MM.1S (cell line): ENCODE measurements around the gene FCRL2.

Experiments
- DNase-seq: peaks from one replicate; pipeline ENCODE4 v3.0.0-alpha.2; 2015
- H2AFZ ChIP-seq: fragments of 300-600 bp; sonication (generic); 2 replicates; pipeline ENCODE4 v1.6.0; 2016; ENCODE audit warnings: antibody characterized with exemption, low read length
- H3F3A ChIP-seq: fragments of 300-600 bp; sonication (generic); 2 replicates; pipeline ENCODE4 v1.6.1; 2016; ENCODE audit warnings: mild to moderate bottlenecking, antibody characterized with exemption, low read length, moderate library complexity, mixed read lengths; ENCODE audit not compliant: insufficient read depth
- H3K27ac ChIP-seq: fragments of 300-600 bp; sonication (generic); 2 replicates; pipeline ENCODE4 v1.5.1; 2016; ENCODE audit warnings: mild to moderate bottlenecking, low read length
- H3K27me3 ChIP-seq: fragments of 300-600 bp; sonication (generic); replicated peaks from 2 replicates; pipeline ENCODE4 v1.6.0; 2016; ENCODE audit warnings: low read length; ENCODE audit not compliant: insufficient read depth
- H3K36me3 ChIP-seq: fragments of 300-600 bp; sonication (generic); replicated peaks from 2 replicates; pipeline ENCODE4 v1.6.1; 2016; ENCODE audit warnings: mild to moderate bottlenecking, low read length, mixed read lengths; ENCODE audit not compliant: insufficient read depth
- H3K4me1 ChIP-seq: fragments of 300-600 bp; sonication (generic); 2 replicates; pipeline ENCODE4 v1.6.1; 2016; ENCODE audit warnings: low read length, mixed read lengths
- H3K4me2 ChIP-seq: fragments of 300-600 bp; sonication (generic); 2 replicates; pipeline ENCODE4 v1.6.0; 2016; ENCODE audit warnings: low read depth, low read length
- H3K4me3 ChIP-seq: fragments of 300-600 bp; sonication (generic); 2 replicates; pipeline ENCODE4 v1.5.1; 2016; ENCODE audit warnings: low read length, mixed read lengths
- H3K79me2 ChIP-seq: fragments of 300-600 bp; sonication (generic); 2 replicates; pipeline ENCODE4 v1.6.1; 2016; ENCODE audit warnings: mixed run types, low read length, mixed read lengths
- H3K9ac ChIP-seq: fragments of 300-600 bp; sonication (generic); 2 replicates; pipeline ENCODE4 v1.6.1; 2016; ENCODE audit warnings: low read length, mixed read lengths
- H3K9me2 ChIP-seq: fragments of 300-600 bp; sonication (generic); replicated peaks from 2 replicates; pipeline ENCODE4 v1.6.1; 2016; ENCODE audit warnings: mild to moderate bottlenecking, low read length, mixed read lengths; ENCODE audit not compliant: insufficient read depth
- H3K9me3 ChIP-seq: fragments of 300-600 bp; sonication (generic); replicated peaks from 2 replicates; pipeline ENCODE4 v1.6.1; 2016; ENCODE audit warnings: mild to moderate bottlenecking, low read length, mixed read lengths; ENCODE audit not compliant: insufficient read depth
- H4K20me1 ChIP-seq: fragments of 300-600 bp; sonication (generic); 2 replicates; pipeline ENCODE4 v1.6.1; 2016; ENCODE audit warnings: mild to moderate bottlenecking, low read length, moderate library complexity, mixed read lengths; ENCODE audit not compliant: insufficient read depth
- EZH2 ChIP-seq: fragments of 300-600 bp; sonication (generic); optimal IDR thresholded peaks from 2 replicates; pipeline ENCODE3; 2017; ENCODE audit warnings: low read depth, mild to moderate bottlenecking, antibody characterized with exemption, low read length, mixed read lengths
- EZH2phosphoT487 ChIP-seq: fragments of 300-600 bp; sonication (generic); IDR thresholded peaks from 2 replicates; pipeline ENCODE4 v1.6.1; 2018; ENCODE audit warnings: antibody characterized with exemption, low read length
- TF ChIP-seq, protein P1 (sequence below): fragments of 300-600 bp; sonication (generic); IDR thresholded peaks from 2 replicates; pipeline ENCODE4 v1.5.1; 2016; ENCODE audit warnings: antibody characterized with exemption, low read length, mixed read lengths

Gene FCRL2

GRCh38 chr1:157774412-157774811, 2.5 kb downstream of the FCRL2 start:
- peaks cover 5% of the 10 kb centered on the region; the same call in 1 of the 2 replicates for H3F3A ChIP-seq
- no peak overlapping the region for H3K27ac ChIP-seq
- no peak for DNase-seq
- peak overlapping the region; percentile 31 for H3K4me2 ChIP-seq
- H3K79me2 ChIP-seq: no peaks in the 10 kb centered on the region
- H3K9me2 ChIP-seq: no peaks in the 10 kb centered on the region
- TF ChIP-seq, protein P1, sequence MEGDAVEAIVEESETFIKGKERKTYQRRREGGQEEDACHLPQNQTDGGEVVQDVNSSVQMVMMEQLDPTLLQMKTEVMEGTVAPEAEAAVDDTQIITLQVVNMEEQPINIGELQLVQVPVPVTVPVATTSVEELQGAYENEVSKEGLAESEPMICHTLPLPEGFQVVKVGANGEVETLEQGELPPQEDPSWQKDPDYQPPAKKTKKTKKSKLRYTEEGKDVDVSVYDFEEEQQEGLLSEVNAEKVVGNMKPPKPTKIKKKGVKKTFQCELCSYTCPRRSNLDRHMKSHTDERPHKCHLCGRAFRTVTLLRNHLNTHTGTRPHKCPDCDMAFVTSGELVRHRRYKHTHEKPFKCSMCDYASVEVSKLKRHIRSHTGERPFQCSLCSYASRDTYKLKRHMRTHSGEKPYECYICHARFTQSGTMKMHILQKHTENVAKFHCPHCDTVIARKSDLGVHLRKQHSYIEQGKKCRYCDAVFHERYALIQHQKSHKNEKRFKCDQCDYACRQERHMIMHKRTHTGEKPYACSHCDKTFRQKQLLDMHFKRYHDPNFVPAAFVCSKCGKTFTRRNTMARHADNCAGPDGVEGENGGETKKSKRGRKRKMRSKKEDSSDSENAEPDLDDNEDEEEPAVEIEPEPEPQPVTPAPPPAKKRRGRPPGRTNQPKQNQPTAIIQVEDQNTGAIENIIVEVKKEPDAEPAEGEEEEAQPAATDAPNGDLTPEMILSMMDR: no peak
- TF ChIP-seq EZH2phosphoT487: no peak
- no peak for TF ChIP-seq EZH2
- no peak overlapping the region for H2AFZ ChIP-seq
- H3K9ac ChIP-seq: no peak overlapping the region
- no peaks in the 10 kb centered on the region for H3K9me3 ChIP-seq
- H4K20me1 ChIP-seq: no peaks in the 10 kb centered on the region
- peaks cover 39% of the 10 kb centered on the region for H3K4me1 ChIP-seq
- no peaks in the 10 kb centered on the region for H3K27me3 ChIP-seq
- no peaks in the 10 kb centered on the region for H3K36me3 ChIP-seq
- no peak overlapping the region for H3K4me3 ChIP-seq

- TF ChIP-seq, protein P1: peak; percentile 100
- TF ChIP-seq EZH2: no peak
- H3K9ac ChIP-seq: no peak overlapping the region
- peak overlapping the region; percentile 21; the same call in 1 of the 2 replicates for H2AFZ ChIP-seq
- H3K4me1 ChIP-seq: peaks cover 39% of the 10 kb centered on the region
- H3K4me2 ChIP-seq: peak overlapping the region; percentile 31
- no peaks in the 10 kb centered on the region for H3K9me2 ChIP-seq
- peaks cover 5% of the 10 kb centered on the region; the same call in 1 of the 2 replicates for H3F3A ChIP-seq
- H4K20me1 ChIP-seq: no peaks in the 10 kb centered on the region
- peak overlapping the region; percentile 17; the same call in 1 of the 2 replicates for H3K4me3 ChIP-seq
- DNase-seq: peak; percentile 81
- no peaks in the 10 kb centered on the region for H3K9me3 ChIP-seq
- no peaks in the 10 kb centered on the region for H3K36me3 ChIP-seq
- H3K27me3 ChIP-seq: no peaks in the 10 kb centered on the region
- no peaks in the 10 kb centered on the region for H3K79me2 ChIP-seq
- H3K27ac ChIP-seq: no peak overlapping the region
These were observed 3.2 kb downstream of the FCRL2 start for GRCh38 chr1:157773493-157774350.

DNA sequence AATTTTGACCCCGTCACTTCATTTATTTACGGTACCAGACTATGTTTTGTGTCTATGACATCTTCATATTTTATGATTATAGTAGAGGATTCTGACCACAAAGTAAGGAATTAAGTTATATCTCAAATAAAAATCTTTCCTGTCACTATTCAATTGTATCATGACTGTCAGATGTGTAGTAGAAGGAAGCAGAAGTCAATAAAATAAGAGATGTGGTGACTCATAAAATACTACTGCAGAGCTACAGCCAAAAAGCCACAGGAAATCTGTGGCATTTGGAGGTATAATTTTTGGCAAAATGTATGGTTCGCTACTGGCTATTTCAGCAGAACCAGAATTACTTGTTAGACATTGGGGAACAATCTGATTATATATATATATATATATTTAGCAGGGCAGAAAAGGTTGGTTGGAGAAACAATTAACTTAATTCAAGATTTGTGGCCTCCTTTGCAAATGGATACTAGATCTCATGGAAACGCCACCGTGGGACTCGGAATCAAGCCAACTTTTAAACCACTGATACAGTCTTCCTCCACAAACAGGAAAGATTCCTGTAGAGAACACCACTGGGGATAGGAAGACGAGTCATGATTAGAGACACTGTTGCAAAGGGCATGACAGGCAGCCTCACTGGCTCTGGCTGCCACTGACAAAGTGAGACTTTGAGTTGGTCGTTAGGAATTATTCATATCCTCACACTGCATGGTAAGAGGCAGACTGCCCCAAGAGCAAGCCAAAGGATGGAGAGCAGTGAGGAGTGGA, 5.1 kb downstream of the FCRL2 start:
- H2AFZ ChIP-seq: no peak overlapping the region
- H3K4me3 ChIP-seq: no peak overlapping the region
- DNase-seq: no peak
- H3K79me2 ChIP-seq: no peaks in the 10 kb centered on the region
- H3K4me1 ChIP-seq: peaks cover 30% of the 10 kb centered on the region
- H3K9me3 ChIP-seq: no peaks in the 10 kb centered on the region
- peaks cover 5% of the 10 kb centered on the region; the same call in 1 of the 2 replicates for H3F3A ChIP-seq
- no peaks in the 10 kb centered on the region for H3K36me3 ChIP-seq
- TF ChIP-seq EZH2phosphoT487: no peak
- TF ChIP-seq, protein P1: no peak
- TF ChIP-seq EZH2: no peak
- no peak overlapping the region for H3K9ac ChIP-seq
- no peak overlapping the region for H3K4me2 ChIP-seq
- H3K27ac ChIP-seq: no peak overlapping the region
- no peaks in the 10 kb centered on the region for H4K20me1 ChIP-seq
- no peaks in the 10 kb centered on the region for H3K9me2 ChIP-seq
- H3K27me3 ChIP-seq: no peaks in the 10 kb centered on the region
